ENCODE data around the gene RASSF5. TPM values are rescaled to one million over a fixed set of nuclear protein-coding genes. Genes with fewer than 3 reads are reported as not detected.
A peak's percentile ranks its signal among the peaks of the same experiment; 100 is the strongest.

The RASSF5 gene
- total RNA-seq, 5 donors from 2014 or later (not counting 1 experiment from before 2014, with no cell fraction given), result 174 to 224 (median 204) TPM

DNA sequence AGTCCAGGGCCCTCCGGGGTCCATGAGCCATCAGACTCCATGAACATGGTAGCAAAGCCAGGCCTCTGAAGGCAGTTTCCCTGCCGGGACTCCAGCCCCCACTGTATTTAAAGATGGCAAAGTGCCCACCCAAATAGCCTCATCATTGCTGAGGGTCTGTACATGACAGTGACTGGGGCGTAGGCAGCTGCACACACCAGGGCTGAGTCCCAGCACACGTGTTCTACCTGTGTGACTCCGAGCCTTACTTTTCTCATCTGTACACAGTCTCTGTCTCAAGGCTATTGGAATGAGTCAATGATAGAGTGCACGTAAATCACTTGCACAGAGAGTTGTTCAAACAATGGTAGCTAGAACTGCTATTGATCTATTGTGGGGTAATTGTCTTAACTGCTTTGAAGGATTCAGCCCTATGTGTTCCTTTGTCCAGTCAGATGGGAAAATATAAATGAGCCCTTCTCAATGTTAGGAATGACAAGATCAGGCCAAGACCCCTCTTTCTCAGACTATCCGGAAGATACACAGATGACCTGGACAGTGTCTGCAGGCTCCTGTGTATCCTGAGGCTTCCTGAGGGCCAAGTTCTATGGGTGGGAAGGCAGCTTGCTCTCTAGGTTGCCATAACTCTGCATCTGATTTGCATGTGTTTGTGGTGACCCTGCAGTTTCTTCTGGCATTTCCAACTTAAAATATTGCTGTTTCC, 48.9 kb downstream of the RASSF5 start:
- Mint-ChIP-seq H3K4me3 (peak overlapping the region; percentile 88 to 97 (median 96)), H3K27me3 (no peaks in the 10 kb centered on the region), H3K9me3 (no peaks in the 10 kb centered on the region), H3K4me1 (peaks cover 72 to 81% (median 77%) of the 10 kb centered on the region in 3 donors), H3K36me3 (peaks cover 26% of the 10 kb centered on the region), H3K27ac (peak overlapping the region; percentile 88 to 93)
- DNase-seq (no peak), ATAC-seq (replicated peaks in 1 of 4) (peak in 1 of 4 experiments; percentile 0)
- Histone ChIP-seq H3K36me3 (ENCODE audit: control insufficient read depth in 2 of 2, extremely low read depth in 1 of 2, insufficient read depth in 1 of 2, low read length in 1 of 2) (peaks cover 4 to 14% of the 10 kb centered on the region in 2 donors), H3K9me3 (no peaks in the 10 kb centered on the region), H3K4me1 (ENCODE audit: control insufficient read depth in 1 of 2, extremely low read depth in 1 of 2, insufficient read depth in 2 of 2, low read length in 2 of 2) (peaks cover 58 to 75% of the 10 kb centered on the region in 2 experiments), H3K4me3 (ENCODE audit: control insufficient read depth in 1 of 2, extremely low read depth in 1 of 2, low read length in 1 of 2) (peak overlapping the region; percentile 97 to 100), H3K27me3 (replicated peaks in 1 of 2; ENCODE audit: control insufficient read depth in 2 of 2, extremely low read depth in 1 of 2, insufficient read depth in 2 of 2, low read length in 1 of 2) (no peaks in the 10 kb centered on the region), H3K27ac (ENCODE audit: low read length) (peak overlapping the region; percentile 56)
- POLR2A ChIA-PET, result interaction anchor here (0.6 to 1.5 kb wide), 3 partner anchors 10 to 159 kb away, joined by 3 to 6 read pairs (median 3); no protein-coding TSS in a partner anchor
- 39% methylated on average over 6 of the region's 7 CpGs for WGBS (ENCODE audit: insufficient coverage)
- CTCF ChIA-PET, result interaction anchor here (0.8 to 4.5 kb wide), 14 partner anchors 10 to 94 kb away, joined by 3 to 51 read pairs (median 6); partner anchors contain the start of genes EIF2D (in 1 of the 2) and RASSF5 (in 1 of the 2)

DNA sequence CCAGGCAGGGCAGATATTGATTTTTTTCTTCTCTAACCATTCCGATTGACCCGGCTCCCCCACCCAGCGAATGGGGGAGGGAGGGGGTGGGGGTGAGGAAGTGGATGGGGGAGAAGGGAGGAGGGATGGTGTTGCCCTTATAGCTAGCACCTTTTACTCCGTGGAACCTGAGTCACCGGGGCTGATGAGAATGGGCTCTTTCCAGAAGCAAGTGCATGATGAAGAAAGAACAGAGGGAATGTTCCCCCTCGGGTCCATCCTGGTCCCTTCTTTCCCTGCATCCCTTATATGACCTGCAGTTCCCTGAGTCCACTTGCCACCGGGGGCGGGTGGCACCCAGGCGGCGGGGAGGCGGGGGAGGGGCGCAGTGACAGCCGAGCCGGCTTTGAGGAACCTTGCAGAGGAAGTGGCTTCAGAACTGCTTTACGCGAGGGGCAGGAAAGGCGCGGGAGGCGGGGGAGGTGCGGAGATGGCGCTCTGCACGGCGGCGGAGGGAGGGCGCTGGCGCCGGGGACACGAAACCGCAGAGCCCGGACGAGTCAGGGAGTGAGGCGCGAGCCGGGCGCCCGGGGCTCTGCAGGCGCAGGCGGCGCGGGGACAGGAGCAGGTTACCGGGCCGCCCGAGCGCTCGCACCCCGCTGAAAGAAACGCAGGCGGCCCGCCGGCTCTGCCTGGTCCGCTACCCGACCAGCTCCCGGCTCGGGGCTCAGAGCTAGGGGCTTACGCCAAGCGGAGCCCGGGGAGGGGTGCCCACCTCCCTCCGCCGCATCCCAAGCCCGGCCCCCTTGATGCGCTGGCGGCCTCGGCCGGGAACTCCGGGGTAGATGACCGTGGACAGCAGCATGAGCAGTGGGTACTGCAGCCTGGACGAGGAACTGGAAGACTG, 49.7 kb downstream of the RASSF5 start:
- POLR2A ChIA-PET, result interaction anchor here in 1 of 2 donors (0.9 to 1.5 kb wide), 2 partner anchors 9 to 21 kb away, joined by 3 to 6 read pairs; no protein-coding TSS in a partner anchor

GRCh38 chr1:206557636-206558473, 50.5 kb downstream of the RASSF5 start:
- Histone ChIP-seq H3K27ac (ENCODE audit: low read length) (peak overlapping the region; percentile 81), H3K4me1 (ENCODE audit: control insufficient read depth in 1 of 2, extremely low read depth in 1 of 2, insufficient read depth in 2 of 2, low read length in 2 of 2) (peaks cover 55 to 75% of the 10 kb centered on the region in 2 experiments), H3K4me3 (ENCODE audit: control insufficient read depth in 1 of 2, extremely low read depth in 1 of 2, low read length in 1 of 2) (peak overlapping the region; percentile 97 to 100), H3K9me3 (no peaks in the 10 kb centered on the region), H3K27me3 (replicated peaks in 1 of 2; ENCODE audit: control insufficient read depth in 2 of 2, extremely low read depth in 1 of 2, insufficient read depth in 2 of 2, low read length in 1 of 2) (no peaks in the 10 kb centered on the region), H3K36me3 (ENCODE audit: control insufficient read depth in 2 of 2, extremely low read depth in 1 of 2, insufficient read depth in 1 of 2, low read length in 1 of 2) (peaks cover 4 to 25% of the 10 kb centered on the region in 2 donors)
- Mint-ChIP-seq H3K9me3 (no peaks in the 10 kb centered on the region), H3K27me3 (no peaks in the 10 kb centered on the region), H3K4me1 (peaks cover 71 to 81% (median 77%) of the 10 kb centered on the region in 3 donors), H3K36me3 (peaks cover 36% of the 10 kb centered on the region), H3K27ac (peak overlapping the region; percentile 97 to 99), H3K4me3 (peak overlapping the region; percentile 88 to 97 (median 96))
- POLR2A ChIA-PET, result interaction anchor here (0.7 to 1.2 kb wide), 4 partner anchors 13 to 763 kb away, joined by 3 to 4 read pairs (median 3); no protein-coding TSS in a partner anchor
- DNase-seq, result peak in 10 of 35 experiments; percentile 21 to 61 (median 48)
- 0% methylated on average over 11 of the region's 14 CpGs for WGBS (ENCODE audit: insufficient coverage)
- CTCF ChIA-PET, result interaction anchor here (1.1 to 4.5 kb wide), 3 partner anchors 13 to 23 kb away, joined by 4 to 36 read pairs (median 8); no protein-coding TSS in a partner anchor
- ATAC-seq (replicated peaks in 1 of 4), result peak in 2 of 4 experiments; percentile 3 to 8

More for the DNA sequence above, 49.7 kb downstream of the RASSF5 start:
- Histone ChIP-seq H3K36me3 (ENCODE audit: control insufficient read depth in 2 of 2, extremely low read depth in 1 of 2, insufficient read depth in 1 of 2, low read length in 1 of 2) (peaks cover 4 to 20% of the 10 kb centered on the region in 2 donors), H3K27me3 (replicated peaks in 1 of 2; ENCODE audit: control insufficient read depth in 2 of 2, extremely low read depth in 1 of 2, insufficient read depth in 2 of 2, low read length in 1 of 2) (no peaks in the 10 kb centered on the region), H3K4me1 (ENCODE audit: control insufficient read depth in 1 of 2, extremely low read depth in 1 of 2, insufficient read depth in 2 of 2, low read length in 2 of 2) (peaks cover 58 to 75% of the 10 kb centered on the region in 2 experiments), H3K27ac (ENCODE audit: low read length) (peak overlapping the region; percentile 81), H3K4me3 (ENCODE audit: control insufficient read depth in 1 of 2, extremely low read depth in 1 of 2, low read length in 1 of 2) (peak overlapping the region; percentile 97 to 100), H3K9me3 (no peaks in the 10 kb centered on the region)
- Mint-ChIP-seq H3K4me3 (peak overlapping the region; percentile 88 to 97 (median 96)), H3K4me1 (peaks cover 71 to 81% (median 77%) of the 10 kb centered on the region in 3 donors), H3K27ac (peak overlapping the region; percentile 97 to 99), H3K36me3 (peaks cover 29% of the 10 kb centered on the region), H3K27me3 (no peaks in the 10 kb centered on the region), H3K9me3 (no peaks in the 10 kb centered on the region)
- DNase-seq, result peak; percentile 82 to 94 (median 88)
- ATAC-seq (replicated peaks in 1 of 4), result peak; percentile 74 to 78 (median 76)
- under 1% methylated on average over 56 of the region's 67 CpGs for WGBS (ENCODE audit: insufficient coverage)
- CTCF ChIA-PET, result interaction anchor here (0.6 to 4.5 kb wide), 6 partner anchors 11 to 95 kb away, joined by 3 to 51 read pairs (median 4); partner anchors contain the start of gene EIF2D (in 1 of the 2)

- peak overlapping the region; percentile 88 to 97 (median 96) for H3K4me3 Mint-ChIP-seq
- ATAC-seq (replicated peaks in 1 of 4) (peak; percentile 12 to 31 (median 24)), DNase-seq (peak in 5 of 35 experiments; percentile 29 to 49 (median 42))
- H3K27ac ChIP-seq (ENCODE audit: low read length), result peak overlapping the region; percentile 81
- no CpG with 5 or more reads among the region's 6 CpGs for WGBS (ENCODE audit: insufficient coverage)
- no peaks in the 10 kb centered on the region for H3K9me3 Mint-ChIP-seq
- H3K36me3 ChIP-seq (ENCODE audit: control insufficient read depth in 2 of 2, extremely low read depth in 1 of 2, insufficient read depth in 1 of 2, low read length in 1 of 2), result peaks cover 4 to 30% of the 10 kb centered on the region in 2 donors
- CTCF ChIA-PET, result interaction anchor here (1.1 to 4.5 kb wide), 4 partner anchors 14 to 21 kb away, joined by 4 to 36 read pairs (median 7); no protein-coding TSS in a partner anchor
- no peaks in the 10 kb centered on the region for H3K9me3 ChIP-seq
- H3K4me1 ChIP-seq (ENCODE audit: control insufficient read depth in 1 of 2, extremely low read depth in 1 of 2, insufficient read depth in 2 of 2, low read length in 2 of 2), result peaks cover 63 to 76% of the 10 kb centered on the region in 2 experiments
- no peaks in the 10 kb centered on the region for H3K27me3 ChIP-seq (replicated peaks in 1 of 2; ENCODE audit: control insufficient read depth in 2 of 2, extremely low read depth in 1 of 2, insufficient read depth in 2 of 2, low read length in 1 of 2)
- H3K27ac Mint-ChIP-seq, result peak overlapping the region; percentile 97 to 99
- POLR2A ChIA-PET, result interaction anchor here (0.7 to 1.2 kb wide), 4 partner anchors 14 to 762 kb away, joined by 3 to 4 read pairs (median 3); no protein-coding TSS in a partner anchor
- peak overlapping the region; percentile 97 to 100 for H3K4me3 ChIP-seq (ENCODE audit: control insufficient read depth in 1 of 2, extremely low read depth in 1 of 2, low read length in 1 of 2)
- no peaks in the 10 kb centered on the region for H3K27me3 Mint-ChIP-seq
- H3K4me1 Mint-ChIP-seq, result peaks cover 72 to 81% (median 77%) of the 10 kb centered on the region in 3 donors
- H3K36me3 Mint-ChIP-seq, result peaks cover 42% of the 10 kb centered on the region
Measured at GRCh38 chr1:206558794-206559671, 51.7 kb downstream of the RASSF5 start.

DNA sequence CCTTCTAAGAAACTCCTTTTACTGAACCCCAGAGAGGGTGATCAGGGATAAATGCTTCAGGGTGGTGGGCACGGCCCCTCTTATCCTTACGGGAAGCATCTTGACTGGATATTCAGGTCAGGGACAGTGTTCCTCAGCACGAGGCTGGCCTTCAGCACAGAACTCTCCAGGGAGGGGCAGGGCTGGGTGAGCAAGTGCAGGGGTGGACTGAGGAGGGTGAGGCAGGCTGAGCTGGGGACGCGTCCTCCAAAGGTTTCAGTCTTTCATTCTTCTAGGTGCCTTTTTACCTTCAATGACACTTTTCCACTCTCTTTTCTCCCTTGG, 52.3 kb downstream of the RASSF5 start:
- DNase-seq, result no peak
- Histone ChIP-seq H3K9me3 (no peaks in the 10 kb centered on the region), H3K4me1 (ENCODE audit: control insufficient read depth in 1 of 2, extremely low read depth in 1 of 2, insufficient read depth in 2 of 2, low read length in 2 of 2) (peaks cover 63 to 76% of the 10 kb centered on the region in 2 experiments), H3K36me3 (ENCODE audit: control insufficient read depth in 2 of 2, extremely low read depth in 1 of 2, insufficient read depth in 1 of 2, low read length in 1 of 2) (peaks cover 5 to 36% of the 10 kb centered on the region in 2 donors), H3K27ac (ENCODE audit: low read length) (peak overlapping the region; percentile 81), H3K4me3 (ENCODE audit: control insufficient read depth in 1 of 2, extremely low read depth in 1 of 2, low read length in 1 of 2) (peak overlapping the region; percentile 97 to 100), H3K27me3 (replicated peaks in 1 of 2; ENCODE audit: control insufficient read depth in 2 of 2, extremely low read depth in 1 of 2, insufficient read depth in 2 of 2, low read length in 1 of 2) (no peaks in the 10 kb centered on the region)
- H3K4me1 Mint-ChIP-seq, result peaks cover 72 to 81% (median 77%) of the 10 kb centered on the region in 3 donors
- WGBS (ENCODE audit: insufficient coverage), result 0% methylated on average over 3 of the region's 5 CpGs
- CTCF ChIA-PET, result interaction anchor here (0.6 to 6.0 kb wide), 6 partner anchors 8 to 21 kb away, joined by 3 to 70 read pairs (median 5); no protein-coding TSS in a partner anchor
- ATAC-seq (replicated peaks in 1 of 4), result no peak
- peaks cover 48% of the 10 kb centered on the region for H3K36me3 Mint-ChIP-seq
- POLR2A ChIA-PET, result interaction anchor here (1.1 to 1.3 kb wide), 2 partner anchors 8 to 21 kb away, joined by 4 to 5 read pairs; no protein-coding TSS in a partner anchor
- H3K27me3 Mint-ChIP-seq, result no peaks in the 10 kb centered on the region
- peak overlapping the region; percentile 97 to 99 for H3K27ac Mint-ChIP-seq
- H3K4me3 Mint-ChIP-seq, result peak overlapping the region; percentile 88 to 97 (median 96)
- no peaks in the 10 kb centered on the region for H3K9me3 Mint-ChIP-seq

All from T-cell (primary cell).